Sigmoid colon (tissue), 7 donors: Measurements from ENCODE around the gene MAPK8IP2. TPM values are rescaled to one million over a fixed set of nuclear protein-coding genes. Genes with fewer than 3 reads are reported as not detected.

Experiments used
- DNase-seq: peaks from one replicate; pipeline ENCODE4 v3.0.0-alpha.2; 2019
- H3K27ac ChIP-seq, 4 donors: fragments of 200-600 bp; sonication (generic); one replicate each; pipeline ENCODE4 v1.5.1; 2016 to 2019; ENCODE audit warnings: mild to moderate bottlenecking in 1 of 4
- H3K27me3 ChIP-seq, 3 donors: fragments of 200-600 bp; sonication (generic); one replicate each; pipeline ENCODE4 v1.5.1; 2019; ENCODE audit warnings: mild to moderate bottlenecking in 1 of 3
- H3K36me3 ChIP-seq, 4 donors: fragments of 200-600 bp; sonication (generic); one replicate each; pipeline ENCODE4 v1.5.1; 2016 to 2019
- H3K4me1 ChIP-seq, 4 donors: fragments of 200-600 bp; sonication (generic); one replicate each; pipeline ENCODE4 v1.5.1; 2017 to 2019
- H3K4me3 ChIP-seq, 4 donors: fragments of 200-600 bp; sonication (generic); one replicate each; pipeline ENCODE4 v1.5.1; 2017 to 2019; ENCODE audit warnings: mild to moderate bottlenecking in 2 of 4, moderate library complexity in 1 of 4
- H3K9me3 ChIP-seq, 4 donors: fragments of 200-600 bp in 3 of 4; sonication (generic) in 3 of 4; one replicate each; pipeline versions ENCODE4 v1.5.1 to v1.6.1; 2013 to 2019
- EP300 ChIP-seq, 4 donors: sonication (generic); formaldehyde crosslinking; IDR thresholded peaks; one replicate each; pipeline ENCODE4 v1.6.1; 2017; ENCODE audit warnings: antibody characterized with exemption in 4 of 4
- POLR2A ChIP-seq, 2 donors: fragments of 450-650 bp; IDR thresholded peaks; one replicate each; pipeline ENCODE4 v1.6.1; 2016; ENCODE audit warnings: antibody characterized with exemption in 2 of 2, mild to moderate bottlenecking in 2 of 2, moderate library complexity in 2 of 2
- POLR2AphosphoS5 ChIP-seq, 4 donors: sonication (generic); formaldehyde crosslinking; IDR thresholded peaks; one replicate each; pipeline ENCODE4 v1.6.1; 2017; ENCODE audit warnings: antibody characterized with exemption in 4 of 4
- WGBS, 2 donors: extraction: QIAGEN DNeasy Blood & Tissue Kit; methylation state at CpG; one replicate each; pipeline ENCODE4 v1.1.7; 2013; 5-methylcytosine and 5-hydroxymethylcytosine counted together
- intact Hi-C: fragments of 100-400 bp; cut with DNase I; formaldehyde crosslinking; loops from one replicate; pipeline ENCODE4 v1.15.1; 2023
- polyA plus RNA-seq, 3 donors: library from polyadenylated mRNA; stranded (reverse); fragments of 200-250 nt; gene quantifications; one replicate each; pipeline ENCODE4 v1.2.3, GENCODE V29; 2013
- total RNA-seq, 4 donors: library from RNA; depleted of rRNA; stranded (reverse); fragments of >200 nt; gene quantifications; one replicate each; pipeline ENCODE4 v1.1.0, GENCODE V29; 2016
- TF ChIP-seq, protein P1 (sequence below), 4 experiments: fragments of 450-650 bp in 3 of 4; fragments of 200-600 bp in 1 of 4; IDR thresholded peaks; one replicate each; pipeline ENCODE4 v1.5.1; 2016 to 2019; ENCODE audit warnings: antibody characterized with exemption in 4 of 4, mild to moderate bottlenecking in 3 of 4, moderate library complexity in 2 of 4
- donor health status: healthy with polysubstance abuse.
- donor health status: Bipolar disorder and iron deficiency.
- donor health status: healthy.

The MAPK8IP2 gene
- total and polyA plus RNA-seq, 7 donors = under 0.01 to 2.9 (median 1.8) TPM

DNA sequence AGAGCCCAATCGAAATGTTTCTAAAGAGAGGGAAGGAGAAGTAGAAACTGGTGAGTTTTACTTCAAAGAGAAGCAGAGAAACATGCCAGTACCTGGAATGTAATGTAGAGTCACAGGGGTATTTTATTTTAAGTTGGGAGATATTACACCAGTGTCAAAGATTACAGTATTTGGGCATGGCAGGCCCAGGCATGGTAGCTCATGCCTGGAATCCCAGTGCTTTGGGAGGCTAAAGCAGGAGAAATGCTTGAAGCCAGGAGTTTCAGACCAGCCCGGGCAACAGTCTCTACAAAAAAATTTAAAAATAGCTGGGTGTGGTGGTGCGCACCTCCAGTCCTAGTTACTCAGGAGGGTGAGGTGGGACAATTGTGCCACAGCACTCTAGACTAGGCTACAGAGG lies 40.6 kb upstream of the MAPK8IP2 start:
- H3K36me3 ChIP-seq = no peaks in the 10 kb centered on the region
- H3K27ac ChIP-seq = no peak overlapping the region
- DNase-seq = no peak
- intact Hi-C loops = loop anchor here (5.0 kb wide), 1 partner anchor 33 kb away; the partner anchor contains the start of gene SCO2
- H3K27me3 ChIP-seq = no peaks in the 10 kb centered on the region
- H3K4me1 ChIP-seq = peaks cover 0 to 11% (median 8%) of the 10 kb centered on the region in 4 donors
- no peak overlapping the region for H3K4me3 ChIP-seq
- WGBS, 2 donors = 88 to 89% methylated on average over 3 of the region's 3 CpGs
- no peaks in the 10 kb centered on the region for H3K9me3 ChIP-seq
- TF ChIP-seq EP300 (IDR thresholded peaks at IDR 0.05) = no peak
- TF ChIP-seq, protein P1, sequence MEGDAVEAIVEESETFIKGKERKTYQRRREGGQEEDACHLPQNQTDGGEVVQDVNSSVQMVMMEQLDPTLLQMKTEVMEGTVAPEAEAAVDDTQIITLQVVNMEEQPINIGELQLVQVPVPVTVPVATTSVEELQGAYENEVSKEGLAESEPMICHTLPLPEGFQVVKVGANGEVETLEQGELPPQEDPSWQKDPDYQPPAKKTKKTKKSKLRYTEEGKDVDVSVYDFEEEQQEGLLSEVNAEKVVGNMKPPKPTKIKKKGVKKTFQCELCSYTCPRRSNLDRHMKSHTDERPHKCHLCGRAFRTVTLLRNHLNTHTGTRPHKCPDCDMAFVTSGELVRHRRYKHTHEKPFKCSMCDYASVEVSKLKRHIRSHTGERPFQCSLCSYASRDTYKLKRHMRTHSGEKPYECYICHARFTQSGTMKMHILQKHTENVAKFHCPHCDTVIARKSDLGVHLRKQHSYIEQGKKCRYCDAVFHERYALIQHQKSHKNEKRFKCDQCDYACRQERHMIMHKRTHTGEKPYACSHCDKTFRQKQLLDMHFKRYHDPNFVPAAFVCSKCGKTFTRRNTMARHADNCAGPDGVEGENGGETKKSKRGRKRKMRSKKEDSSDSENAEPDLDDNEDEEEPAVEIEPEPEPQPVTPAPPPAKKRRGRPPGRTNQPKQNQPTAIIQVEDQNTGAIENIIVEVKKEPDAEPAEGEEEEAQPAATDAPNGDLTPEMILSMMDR (IDR thresholded peaks at IDR 0.05) = no peak
- TF ChIP-seq POLR2A (IDR thresholded peaks at IDR 0.05) = no peak
- no peak for TF ChIP-seq POLR2AphosphoS5 (IDR thresholded peaks at IDR 0.05)

DNA sequence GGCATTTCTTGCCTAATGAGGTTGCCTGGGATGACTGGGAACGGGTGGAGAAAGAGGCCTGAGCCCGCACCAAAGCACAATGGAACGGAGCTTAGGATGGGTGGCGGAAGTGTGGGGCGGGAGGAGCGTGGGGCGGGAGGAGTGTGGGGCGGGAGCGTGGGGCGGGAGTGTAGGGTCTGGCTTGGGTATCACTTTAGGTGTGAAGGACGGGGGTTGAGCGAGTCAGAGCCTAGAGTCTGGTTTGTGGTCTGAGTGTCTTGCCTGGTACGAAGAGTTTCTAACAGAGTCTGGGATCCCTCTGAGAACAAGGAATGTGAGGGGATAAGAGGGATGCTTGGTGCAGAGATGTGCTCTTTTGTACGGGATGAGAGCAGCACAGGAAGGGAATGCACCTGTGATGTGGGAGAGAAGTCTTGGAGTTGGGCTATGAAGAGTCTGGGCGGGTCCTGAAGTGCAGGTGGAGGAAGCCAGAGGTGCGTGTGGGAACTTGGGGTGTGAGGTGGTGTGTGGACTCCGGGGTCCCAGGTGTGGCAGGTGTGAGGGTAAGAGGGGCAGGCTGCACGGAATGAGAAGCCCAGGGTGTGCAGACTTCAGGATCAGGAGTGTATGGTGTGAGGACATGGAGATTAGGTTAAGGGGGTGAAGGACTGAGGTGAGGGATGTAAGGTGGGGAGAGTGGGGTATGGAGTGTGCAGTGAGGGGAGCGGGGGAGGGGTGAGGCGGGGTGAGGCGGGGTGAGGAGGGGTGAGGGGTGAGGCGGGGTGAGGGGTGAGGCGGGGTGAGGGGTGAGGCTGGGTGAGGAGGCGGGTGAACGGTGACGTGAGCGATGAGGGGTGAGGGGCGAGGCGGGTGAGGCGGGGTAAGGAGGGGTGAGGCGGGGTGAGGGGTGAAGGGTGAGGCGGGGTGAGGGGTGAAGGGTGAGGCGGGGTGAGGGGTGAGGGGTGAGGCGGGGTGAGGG lies 38.9 kb upstream of the MAPK8IP2 start:
- peak; percentile 64 for DNase-seq

DNA sequence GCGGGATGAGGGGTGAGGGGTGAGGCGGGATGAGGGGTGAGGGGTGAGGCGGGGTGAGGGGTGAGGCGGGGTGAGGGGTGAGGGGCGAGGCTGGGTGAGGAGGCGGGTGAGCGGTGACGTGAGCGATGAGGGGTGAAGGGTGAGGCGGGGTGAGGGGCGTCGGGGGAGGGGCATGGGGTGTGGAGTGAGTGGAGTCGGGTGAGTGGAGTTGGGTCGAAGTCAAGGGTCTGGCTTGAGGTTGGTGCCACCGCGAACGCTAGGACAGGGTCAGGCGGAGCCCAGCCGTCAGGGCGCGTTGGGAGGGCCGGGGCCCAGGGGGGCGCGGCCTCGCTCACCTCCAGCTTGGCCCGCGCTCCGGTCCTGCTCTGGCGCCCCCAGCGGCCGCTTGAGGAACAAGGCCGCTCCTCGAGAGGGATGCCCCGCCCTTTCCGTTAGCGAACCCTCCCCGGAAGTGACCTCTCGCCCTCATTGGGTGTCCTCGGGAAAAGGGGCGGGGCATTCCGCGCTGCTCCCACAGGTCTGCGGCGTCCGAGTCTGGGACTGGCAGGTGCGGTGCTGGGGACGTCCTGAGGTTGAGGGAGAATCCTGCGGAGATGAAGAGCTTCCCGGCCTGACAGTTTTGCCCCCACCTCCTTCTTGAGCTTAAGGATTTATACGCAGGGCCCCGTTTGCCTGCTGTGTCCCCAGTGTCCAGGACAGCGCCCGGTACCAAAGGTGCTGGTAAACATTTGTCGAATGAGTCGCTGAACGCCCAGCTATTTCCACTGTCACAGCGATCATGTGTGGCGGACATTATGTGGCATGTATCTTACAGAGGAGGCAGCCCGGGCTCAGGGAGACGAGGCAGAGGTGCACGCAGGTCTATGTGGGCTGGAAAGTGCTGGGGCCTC lies 37.8 kb upstream of the MAPK8IP2 start, which contains the start of gene SYCE3:
Gene SYCE3 (minus strand): TSS at position 397 of the 890 bp plus-strand sequence. CDS start 6,514 bp downstream, outside the sequence.
- peak; percentile 98 for DNase-seq
- Histone ChIP-seq H3K9me3 (no peaks in the 10 kb centered on the region), H3K4me1 (peaks cover 0 to 11% (median 8%) of the 10 kb centered on the region in 4 donors), H3K36me3 (no peaks in the 10 kb centered on the region), H3K4me3 (peak within 1 kb of the TSS; percentile 29 to 63 (median 55)), H3K27ac (peak within 1 kb of the TSS in 3 of 4 donors; percentile 36 to 53 (median 40)), H3K27me3 (no peaks in the 10 kb centered on the region)
- intact Hi-C loops = loop anchor here (1.0 to 5.0 kb wide), 4 partner anchors 20 to 58 kb away; partner anchors contain the start of genes CHKB, NCAPH2 and SCO2
- 2 to 5% methylated on average over 61 of the region's 61 CpGs for WGBS, 2 donors
- TF ChIP-seq POLR2AphosphoS5 (IDR thresholded peaks at IDR 0.05) (peak; percentile 38 to 84 (median 66)), EP300 (IDR thresholded peaks at IDR 0.05) (no peak), POLR2A (IDR thresholded peaks at IDR 0.05) (peak in 1 of 2 donors; percentile 85)
- TF ChIP-seq, protein P1 (IDR thresholded peaks at IDR 0.05) = peak; percentile 78 to 97 (median 90)

More for the DNA sequence above, 38.9 kb upstream of the MAPK8IP2 start:
- no peaks in the 10 kb centered on the region for H3K9me3 ChIP-seq
- peaks cover 0 to 11% (median 8%) of the 10 kb centered on the region in 4 donors for H3K4me1 ChIP-seq
- no peaks in the 10 kb centered on the region for H3K27me3 ChIP-seq
- H3K36me3 ChIP-seq = no peaks in the 10 kb centered on the region
- H3K27ac ChIP-seq = no peak overlapping the region
- 51 to 70% methylated on average over 32 of the region's 34 CpGs for WGBS, 2 donors
- intact Hi-C loops = loop anchor here (1.0 to 5.0 kb wide), 4 partner anchors 21 to 59 kb away; partner anchors contain the start of genes CHKB, NCAPH2 and SCO2
- TF ChIP-seq POLR2AphosphoS5 (IDR thresholded peaks at IDR 0.05) (no peak), EP300 (IDR thresholded peaks at IDR 0.05) (no peak), POLR2A (IDR thresholded peaks at IDR 0.05) (no peak)
- TF ChIP-seq, protein P1 (IDR thresholded peaks at IDR 0.05) = no peak
- H3K4me3 ChIP-seq = no peak overlapping the region
